GM21526 (cell line): ENCODE measurements around the gene ARL5A.
A peak's percentile ranks its signal among the peaks of the same experiment; 100 is the strongest.
"Not testable (repeated sequence)": the region's sequence is repeated elsewhere in the genome, so short reads cannot be mapped to it uniquely, and the experiment has no call there.

Experiments
- ATAC-seq: cut with Tn5 transposase; IDR thresholded peaks from one replicate; pipeline ENCODE4 v1.9.1; 2021; ENCODE audit warnings: moderate library complexity; ENCODE audit not compliant: unreplicated experiment, low FRiP score

ARL5A gene, protein sequence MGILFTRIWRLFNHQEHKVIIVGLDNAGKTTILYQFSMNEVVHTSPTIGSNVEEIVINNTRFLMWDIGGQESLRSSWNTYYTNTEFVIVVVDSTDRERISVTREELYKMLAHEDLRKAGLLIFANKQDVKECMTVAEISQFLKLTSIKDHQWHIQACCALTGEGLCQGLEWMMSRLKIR

DNA sequence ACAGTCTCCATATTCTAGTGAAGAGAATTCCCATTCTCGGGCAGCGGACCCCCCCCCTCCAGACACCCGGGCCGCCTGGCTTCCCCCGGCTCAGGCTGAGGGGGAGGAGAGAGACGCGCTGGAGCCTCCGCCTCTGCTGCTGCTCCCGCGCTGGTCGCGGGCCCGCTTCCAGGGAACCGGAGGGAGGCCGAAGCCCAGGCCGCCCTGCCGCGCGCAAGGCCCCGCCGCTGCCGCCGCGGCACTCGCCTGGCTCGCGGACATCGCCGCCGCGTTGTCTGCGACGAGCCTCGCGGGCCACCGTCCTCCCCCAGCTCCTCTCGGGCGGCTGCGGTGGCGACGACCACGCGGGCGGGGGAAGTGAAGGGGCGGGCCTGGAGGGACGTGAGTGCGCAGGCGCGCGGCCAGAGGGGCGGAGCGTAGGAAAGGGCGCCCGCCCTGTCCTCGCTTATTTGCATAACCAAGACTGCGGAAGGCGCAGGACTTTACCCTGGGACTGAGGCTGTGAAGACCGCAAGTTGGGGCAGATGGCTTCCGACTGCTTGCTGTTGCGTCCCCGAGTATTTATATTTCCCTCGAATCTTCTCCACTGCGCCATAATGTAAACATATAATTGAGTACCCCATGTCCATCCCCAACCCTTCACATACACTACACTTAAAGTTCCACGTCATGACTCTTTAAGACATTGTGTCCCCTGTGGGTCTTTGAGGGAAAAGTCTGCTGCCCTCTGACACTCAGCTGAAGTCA, at the start of gene ARL5A:
ARL5A (minus strand) TSS at position 279 of the 747 bp plus-strand sequence; CDS start at position 34, 245 bp downstream.
- ATAC-seq = peak; percentile 94

DNA sequence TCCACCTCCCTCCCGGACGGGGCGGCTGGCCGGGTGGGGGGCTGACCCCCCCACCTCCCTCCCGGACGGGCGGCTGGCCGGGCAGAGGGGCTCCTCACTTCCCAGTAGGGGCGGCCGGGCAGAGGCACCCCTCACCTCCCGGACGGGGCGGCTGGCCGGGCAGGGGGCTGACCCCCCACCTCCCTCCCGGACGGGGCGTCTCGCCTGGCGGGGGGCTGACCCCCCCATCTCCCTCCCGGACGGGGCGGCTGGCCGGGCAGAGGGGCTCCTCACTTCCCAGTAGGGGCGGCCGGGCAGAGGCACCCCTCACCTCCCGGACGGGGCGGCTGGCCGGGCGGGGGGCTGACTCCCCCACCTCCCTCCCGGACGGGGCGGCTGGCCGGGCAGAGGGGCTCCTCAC, 47.4 kb upstream of the ARL5A start:
- not testable (repeated sequence) for ATAC-seq

DNA sequence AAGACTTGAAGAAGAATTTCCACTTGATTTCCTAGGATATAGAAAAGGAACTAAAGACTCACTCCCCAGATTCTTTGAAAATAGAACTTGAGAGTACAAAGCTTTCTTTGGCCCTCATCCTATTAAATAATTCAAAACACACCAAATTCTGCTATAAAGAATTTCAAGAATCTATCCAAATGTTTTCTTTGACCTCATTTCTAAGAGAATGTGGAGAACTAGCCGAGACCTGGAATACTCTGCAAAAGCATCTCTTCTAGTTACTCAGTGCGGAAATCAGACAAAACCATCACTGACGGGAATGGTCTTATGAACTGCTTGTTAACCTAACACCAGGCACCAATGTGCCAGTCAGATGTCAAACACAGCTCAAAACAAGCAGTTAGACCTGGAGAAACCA, 44.2 kb upstream of the ARL5A start:
- ATAC-seq = no peak

DNA sequence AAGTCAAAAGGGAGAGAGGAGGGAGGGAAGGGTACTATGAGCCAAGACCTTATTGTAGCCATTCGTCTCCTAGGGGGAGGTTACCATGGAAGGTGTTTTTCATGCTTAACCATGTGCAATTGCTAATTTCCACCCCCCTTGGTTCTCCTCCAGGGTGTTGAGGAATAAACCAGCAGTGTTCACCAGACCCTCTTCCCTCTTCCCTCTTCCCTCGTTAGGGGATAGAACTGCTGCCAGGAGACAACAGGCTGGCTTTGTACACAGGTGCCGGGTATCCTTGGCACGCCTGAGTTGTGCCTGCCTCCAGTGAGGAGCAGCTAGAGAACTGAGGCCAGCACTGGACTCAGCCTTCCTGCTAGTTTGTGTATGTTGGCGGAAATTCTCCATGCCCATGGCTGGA, 41.1 kb upstream of the ARL5A start:
- ATAC-seq = no peak

DNA sequence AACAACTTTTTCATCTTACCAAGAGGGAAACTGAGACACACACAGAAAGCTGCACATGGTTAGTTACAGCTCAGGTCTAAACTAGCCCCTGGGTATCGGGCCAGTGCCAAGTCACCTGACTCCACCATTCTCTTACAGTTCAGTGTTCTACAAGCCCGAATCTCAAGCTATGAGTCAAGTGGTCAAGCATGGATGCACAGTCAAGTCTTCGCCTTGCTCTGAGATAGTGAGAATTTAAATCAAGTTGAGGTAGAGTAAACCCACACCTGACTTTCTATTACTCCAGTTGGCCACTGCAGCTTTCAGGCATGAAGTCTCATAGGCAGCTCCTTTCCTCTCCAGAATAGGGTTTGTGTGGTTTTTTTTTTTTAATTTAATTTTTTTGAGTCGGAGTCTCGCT, 34.5 kb upstream of the ARL5A start:
- ATAC-seq = peak; percentile 99

DNA sequence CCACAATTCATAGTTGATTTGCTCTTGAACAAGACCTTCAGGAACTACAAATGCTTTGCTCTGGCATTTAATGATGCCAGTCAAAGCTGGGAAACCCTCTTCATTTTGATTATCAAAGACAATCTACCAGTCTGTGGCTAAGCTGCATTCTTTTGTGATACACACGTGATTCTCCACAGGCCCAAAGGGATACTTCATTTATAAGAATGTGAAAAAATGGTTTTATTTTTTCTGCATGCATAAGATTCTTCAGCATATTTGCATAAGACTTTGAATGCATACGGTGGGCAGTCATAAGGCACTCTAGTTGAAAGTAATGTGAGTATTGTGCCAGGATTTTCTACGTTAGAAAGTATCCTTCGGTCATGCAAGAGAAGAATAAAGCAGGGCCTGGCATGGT, 33.0 kb upstream of the ARL5A start:
- no peak for ATAC-seq

DNA sequence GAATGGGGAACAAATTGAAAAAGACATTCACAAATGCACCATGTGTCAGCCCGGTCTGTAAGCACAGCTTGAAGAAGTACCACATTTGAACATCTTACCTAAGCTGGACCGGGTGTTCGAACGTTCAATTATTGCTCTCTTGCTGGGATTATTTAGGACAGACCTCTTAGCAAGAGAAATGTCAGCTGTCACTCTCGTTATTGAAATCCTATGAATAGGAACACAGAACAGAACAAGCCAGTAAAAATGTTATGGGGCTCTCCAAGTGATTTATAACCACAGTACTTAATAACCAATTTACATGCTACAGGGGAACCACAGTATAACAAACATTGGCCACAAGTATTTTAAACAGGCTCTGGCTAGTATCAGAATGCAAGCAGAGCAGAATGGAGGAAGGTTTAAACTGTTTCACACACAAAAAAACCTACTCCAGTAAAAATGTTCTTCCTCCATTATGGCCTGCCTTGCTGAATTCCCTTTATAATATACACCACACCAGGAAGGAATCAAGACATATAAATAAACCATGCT, 32.5 kb upstream of the ARL5A start:
- no peak for ATAC-seq

DNA sequence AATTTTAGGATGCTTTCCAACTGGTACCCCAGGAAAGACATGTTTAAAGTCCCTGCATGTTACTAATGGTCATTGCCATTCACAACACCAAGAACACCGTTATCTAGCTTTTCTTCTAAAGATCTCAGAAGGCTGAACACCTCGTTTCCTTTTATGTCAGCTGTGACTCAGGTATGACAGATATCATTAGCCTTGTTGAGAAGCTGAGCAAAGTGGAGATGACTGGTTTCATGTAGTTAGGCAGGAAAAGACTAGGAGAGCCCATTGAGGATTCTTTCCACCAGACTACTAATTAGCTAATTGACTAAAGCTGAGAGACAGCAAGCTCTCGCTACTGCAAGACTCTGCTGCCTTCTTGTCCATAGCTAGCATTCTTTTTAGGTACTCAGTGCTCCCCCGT, 32.0 kb upstream of the ARL5A start:
- ATAC-seq = no peak

DNA sequence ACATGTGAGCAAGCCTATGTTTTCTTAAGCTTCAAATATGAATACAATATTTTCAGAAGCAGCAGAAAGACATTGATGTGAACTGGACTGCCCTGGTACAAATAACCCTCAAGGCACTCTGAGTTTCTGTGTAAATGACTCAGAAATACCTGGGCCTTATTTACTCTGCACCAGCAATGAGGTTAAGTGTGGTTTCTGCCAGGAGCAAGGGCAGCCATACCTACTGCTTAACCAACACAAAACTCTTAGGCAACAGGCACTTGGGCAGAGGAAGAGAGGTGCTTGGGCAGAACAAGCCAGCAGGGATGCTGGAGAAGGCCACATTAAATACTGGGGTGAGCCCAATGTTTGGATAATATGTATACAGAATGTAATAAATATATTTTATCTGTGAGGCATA, 29.4 kb upstream of the ARL5A start:
- no peak for ATAC-seq

DNA sequence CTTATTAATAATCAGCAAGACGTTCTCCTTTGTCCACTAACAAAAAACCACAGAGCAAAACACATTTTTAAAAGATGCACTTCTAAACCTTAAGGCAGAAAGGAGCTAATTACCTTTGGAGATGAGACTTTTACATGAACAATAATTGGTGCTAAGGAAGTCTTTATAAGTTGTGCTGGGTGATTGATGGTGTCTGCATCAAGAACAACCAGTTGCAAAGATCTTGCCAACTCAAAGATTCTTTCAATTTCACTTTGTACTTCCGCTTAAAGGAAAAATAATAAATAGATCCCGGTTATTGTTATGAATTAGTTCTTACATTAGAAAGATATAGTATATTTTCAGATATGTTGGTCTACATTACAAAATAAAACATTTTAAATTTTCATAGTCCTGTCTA, 26.9 kb upstream of the ARL5A start:
- ATAC-seq = no peak

DNA sequence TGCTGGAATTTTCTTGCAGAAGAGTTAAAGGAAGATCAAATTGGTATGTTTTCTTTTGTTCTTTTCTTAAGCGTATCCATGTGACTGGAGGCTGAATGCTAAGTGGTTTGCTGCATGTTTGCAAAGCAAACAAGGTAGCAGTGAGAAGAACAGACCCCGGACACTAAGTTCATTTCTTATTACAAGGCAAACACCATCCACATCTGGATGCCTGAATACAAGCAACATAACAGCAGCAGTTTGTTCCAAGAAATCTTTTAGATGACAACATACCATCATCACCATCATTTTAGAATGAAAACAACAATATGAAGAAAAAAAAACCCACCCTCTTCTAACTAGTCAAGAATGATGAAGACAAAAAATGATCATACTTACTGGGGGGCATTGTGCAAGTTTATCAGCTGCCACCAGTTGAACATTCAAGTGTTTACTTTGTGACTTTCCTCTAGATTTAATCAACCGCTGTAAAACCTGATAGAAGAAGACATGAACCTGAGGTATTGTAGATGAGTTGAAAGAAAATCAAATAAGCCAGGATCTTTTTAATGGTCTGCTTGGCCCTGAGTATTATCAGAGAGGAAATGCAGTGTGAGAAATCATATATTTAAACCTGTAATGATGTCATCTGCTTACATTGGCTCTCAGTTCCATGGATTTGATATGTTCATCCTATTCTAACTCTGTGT, 25.0 kb upstream of the ARL5A start:
- ATAC-seq = no peak

DNA sequence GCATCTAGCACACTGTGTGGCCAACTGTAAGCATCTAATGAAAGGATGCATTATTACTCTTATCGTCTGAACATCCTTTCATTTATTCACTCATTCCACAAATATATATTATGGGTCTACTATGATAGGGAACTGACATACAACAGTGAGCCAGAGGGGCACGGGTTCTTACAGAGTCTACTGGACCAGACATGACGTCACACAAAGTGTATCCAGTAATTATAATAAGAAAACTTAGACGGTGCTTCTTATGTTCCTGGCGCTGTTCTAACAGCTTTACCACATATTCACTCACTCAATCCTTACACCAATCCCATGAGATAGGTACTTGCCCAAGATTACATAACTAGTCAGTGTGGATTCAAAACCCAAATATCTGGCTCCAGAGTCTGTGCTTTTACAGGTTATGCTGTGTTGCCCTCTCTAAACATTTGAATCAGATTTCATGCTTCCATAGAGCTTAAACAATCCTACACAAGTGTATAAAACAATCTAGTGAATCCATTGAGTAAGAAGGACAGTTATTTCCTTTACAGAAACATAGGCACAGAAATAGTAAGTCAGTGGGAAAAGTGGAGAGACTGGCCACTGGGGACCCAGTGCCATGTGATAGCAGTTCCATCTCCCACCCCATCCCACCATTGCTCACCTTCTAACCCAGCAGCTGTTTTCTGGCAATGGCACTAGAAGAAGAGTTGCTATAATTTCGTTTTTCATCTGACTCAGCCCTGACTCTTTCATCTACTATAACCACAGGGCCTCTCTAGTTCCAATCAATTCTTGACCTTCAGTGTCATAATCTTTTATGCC, 24.2 kb upstream of the ARL5A start:
- peak; percentile 47 for ATAC-seq

DNA sequence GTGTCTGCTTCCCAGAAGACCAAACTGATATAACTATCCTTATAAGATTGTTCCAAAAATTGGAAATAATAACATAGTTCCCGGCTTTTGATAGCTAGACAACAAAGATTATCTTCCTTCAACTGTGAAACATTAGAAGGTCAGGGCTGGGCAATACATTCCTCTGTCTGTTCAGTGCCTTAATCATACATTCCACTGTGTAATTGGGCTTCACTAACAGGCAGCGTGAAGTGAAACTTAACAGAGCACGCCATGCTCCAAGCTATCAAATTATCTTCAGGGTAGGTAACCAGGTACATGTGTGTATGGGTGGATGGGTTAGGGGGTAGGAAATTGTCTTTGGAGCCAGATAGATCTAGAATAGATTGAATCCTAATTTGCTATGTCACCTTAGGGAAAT, 23.5 kb upstream of the ARL5A start:
- no peak for ATAC-seq

DNA sequence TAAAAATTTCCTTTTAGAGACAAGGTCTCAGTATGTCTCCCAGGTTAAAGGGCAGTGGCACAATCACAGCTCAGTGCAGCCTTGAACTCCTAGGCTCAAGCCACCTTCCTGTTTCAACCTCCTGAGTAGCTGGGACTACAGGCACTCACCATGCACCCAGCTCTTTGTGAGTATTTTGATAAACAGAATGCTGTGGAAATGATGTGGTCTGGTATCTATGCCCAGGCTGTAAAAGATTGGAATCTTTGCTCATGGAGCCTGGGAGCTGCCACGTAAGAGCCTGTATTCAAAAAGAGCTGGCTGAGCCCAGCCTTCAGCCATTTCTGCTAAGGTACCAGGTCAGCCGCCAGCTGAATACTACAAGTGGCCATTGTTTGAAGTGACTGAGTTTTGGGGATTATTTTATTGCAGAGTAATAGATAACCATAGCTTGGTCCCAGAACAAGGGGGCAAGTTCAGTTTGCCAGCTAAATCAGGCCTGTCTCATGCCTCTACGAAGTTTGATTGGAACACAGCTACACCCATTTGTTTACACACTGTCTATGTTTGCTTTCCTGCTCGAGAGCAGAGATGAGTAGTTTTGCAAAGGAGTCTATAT, 21.3 kb upstream of the ARL5A start:
- ATAC-seq = no peak

DNA sequence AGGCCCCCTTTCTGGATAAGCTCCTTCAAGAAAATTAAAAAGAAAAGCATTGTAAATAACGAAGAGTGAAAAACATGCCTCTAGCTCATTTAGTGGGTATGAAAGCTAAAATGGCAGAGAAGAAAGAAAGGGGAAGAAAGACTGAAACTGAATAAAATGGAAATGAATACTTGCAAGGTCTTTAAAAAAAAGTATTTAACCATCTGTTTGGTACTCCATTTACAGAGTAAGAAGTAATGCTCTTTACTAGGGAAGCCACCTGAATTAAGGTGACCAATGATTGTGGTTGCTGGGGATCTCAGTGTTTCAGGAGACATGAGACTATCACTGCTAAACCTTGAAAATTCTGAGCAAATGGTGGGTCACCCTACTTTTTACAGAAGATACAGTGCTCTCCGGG, 17.7 kb upstream of the ARL5A start:
- ATAC-seq = peak; percentile 56

DNA sequence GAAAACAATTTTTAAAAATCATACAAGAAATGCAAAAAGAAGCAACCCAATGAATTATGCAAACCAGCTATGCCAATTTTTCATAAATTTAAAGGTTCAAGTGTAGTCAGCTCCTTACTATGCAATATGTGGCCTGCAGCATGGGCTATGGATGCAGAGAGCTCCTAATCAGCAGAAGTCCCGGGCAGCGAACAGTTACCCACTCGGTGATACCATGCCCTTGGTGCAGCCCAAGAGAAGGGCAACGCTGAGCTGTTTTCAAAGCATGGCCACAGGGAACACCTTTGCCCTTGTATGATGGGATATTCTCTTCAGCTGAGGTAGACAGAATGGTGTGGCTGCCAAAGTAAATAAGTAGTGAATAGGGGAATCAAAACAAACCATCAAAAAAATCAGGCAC, 17.3 kb upstream of the ARL5A start:
- no peak for ATAC-seq

DNA sequence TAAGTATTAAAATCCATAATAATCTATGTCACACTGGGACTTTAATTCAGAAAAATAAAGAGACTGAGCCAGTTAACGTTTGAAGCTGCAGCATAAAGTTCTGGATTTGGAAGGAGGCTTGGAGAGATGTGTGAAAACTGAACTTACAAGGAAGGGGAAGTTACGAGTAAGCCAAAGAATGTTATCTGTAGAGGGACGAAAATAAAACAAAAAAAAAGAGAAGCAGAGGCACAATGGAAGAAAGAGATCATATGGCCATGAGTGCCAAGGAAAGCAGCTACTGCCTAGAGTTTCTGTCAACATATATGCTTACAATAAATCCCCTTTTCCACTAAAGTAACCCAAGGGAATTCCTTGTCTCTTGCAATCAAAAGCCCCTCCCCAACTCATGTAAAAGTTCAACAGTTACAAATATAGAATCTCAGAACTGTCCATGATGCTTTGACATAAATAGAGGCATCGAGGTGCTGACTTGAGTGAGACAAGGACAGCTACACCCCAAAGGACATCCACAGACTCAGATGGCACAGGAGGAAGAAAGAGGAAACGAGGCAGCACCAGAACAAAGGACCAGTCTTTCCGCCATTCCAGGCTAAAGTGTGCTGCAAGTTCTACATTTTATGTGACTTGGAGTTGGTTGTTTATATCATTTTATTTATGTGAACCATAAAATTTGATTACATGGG, 16.1 kb upstream of the ARL5A start:
- no peak for ATAC-seq

DNA sequence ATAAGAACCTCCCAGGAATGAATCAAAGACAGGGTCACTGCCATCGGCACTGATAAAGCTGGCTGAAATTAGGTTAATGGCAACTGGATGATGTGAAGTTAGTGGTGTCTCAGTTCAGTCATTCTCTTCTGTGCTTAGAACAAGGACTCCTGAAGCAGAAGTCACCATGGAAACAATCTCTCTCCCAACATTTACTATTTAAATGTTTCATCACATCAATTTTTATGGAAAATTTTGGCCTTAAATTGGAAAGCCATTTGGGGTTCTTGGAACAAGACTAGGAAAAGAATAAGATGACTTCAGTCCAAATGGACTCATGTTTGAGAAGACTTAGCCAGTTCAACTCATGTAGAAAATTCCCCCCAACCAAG, 15.5 kb upstream of the ARL5A start:
- ATAC-seq = no peak

DNA sequence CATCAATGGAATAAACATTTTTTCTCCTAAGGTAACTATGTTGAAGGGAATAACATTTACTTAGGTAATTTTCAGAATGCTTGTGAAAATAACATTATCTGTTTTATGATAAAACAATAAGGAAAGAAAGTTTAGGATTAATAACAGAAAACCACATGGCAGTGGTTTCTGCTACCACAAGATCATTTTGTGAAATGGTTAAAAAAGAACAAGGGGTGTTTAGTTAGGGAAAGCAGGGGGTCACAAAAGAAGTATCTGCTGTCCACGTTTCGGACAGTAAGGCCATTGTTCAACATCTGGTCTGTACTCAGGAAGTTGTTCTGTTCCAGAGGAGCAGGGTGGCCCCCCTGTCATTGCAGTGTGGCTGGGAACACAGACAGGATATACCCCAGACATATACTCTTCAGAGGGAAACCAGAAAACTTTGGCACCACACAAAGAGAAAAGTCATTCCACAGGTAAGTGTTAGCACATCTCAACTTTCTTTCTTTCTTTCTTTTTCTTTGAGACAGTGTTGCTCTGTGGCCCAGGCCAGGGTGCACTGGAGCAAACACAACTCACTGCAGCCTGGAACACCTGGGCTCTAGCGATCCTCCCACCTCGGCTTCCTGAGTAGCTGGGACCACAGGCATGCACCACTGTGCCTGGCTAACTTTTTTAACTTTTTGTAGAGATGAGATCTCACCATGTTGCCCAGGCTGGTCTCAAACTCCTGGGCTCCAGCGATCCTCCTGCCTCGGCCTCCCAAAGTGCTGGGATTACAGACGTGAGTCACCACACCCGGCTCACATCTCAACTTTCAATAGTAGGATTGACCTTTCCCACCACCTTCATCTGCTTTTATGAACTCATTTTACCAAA, 14.8 kb upstream of the ARL5A start:
- no peak for ATAC-seq
